Osteoblast (primary cell): ENCODE results near the gene SYT6. TPM values are rescaled to one million over a fixed set of nuclear protein-coding genes. Genes with fewer than 3 reads are reported as not detected.

ENCODE experiments used
- DNase-seq: peaks from one replicate; pipeline ENCODE4 v3.0.0; 2011; ENCODE audit warnings: low spot score, mixed read lengths; ENCODE audit not compliant: insufficient read length; ENCODE audit errors: missing footprints
- H2AFZ ChIP-seq: 2 replicates; pipeline ENCODE4 v1.6.0; 2011; ENCODE audit warnings: mild to moderate bottlenecking, low read length
- H3K27ac ChIP-seq: 2 replicates; pipeline ENCODE4 v1.5.1; 2011; ENCODE audit warnings: mild to moderate bottlenecking, low read depth, low read length, moderate library complexity
- H3K27me3 ChIP-seq: 2 replicates; pipeline ENCODE4 v1.6.0; 2012; ENCODE audit warnings: mild to moderate bottlenecking, control low read depth, inconsistent platforms, low read length, moderate library complexity; ENCODE audit not compliant: insufficient read depth
- H3K36me3 ChIP-seq: 2 replicates; pipeline ENCODE4 v1.5.1; 2011; ENCODE audit warnings: mild to moderate bottlenecking, low read length, control low read depth, moderate library complexity; ENCODE audit not compliant: insufficient read depth
- H3K4me1 ChIP-seq: 2 replicates; pipeline ENCODE4 v1.5.1; 2011; ENCODE audit warnings: mild to moderate bottlenecking, low read length, control low read depth, moderate library complexity; ENCODE audit not compliant: insufficient read depth
- H3K4me2 ChIP-seq: 2 replicates; pipeline ENCODE4 v1.6.0; 2011; ENCODE audit warnings: mild to moderate bottlenecking, low read length; ENCODE audit not compliant: insufficient read depth
- H3K4me3 ChIP-seq: fragments of 200-600 bp; sonication (generic); 3 replicates; pipeline ENCODE4 v1.5.1; 2012; ENCODE audit warnings: mild to moderate bottlenecking, low read length, inconsistent platforms; ENCODE audit not compliant: insufficient read depth
- H3K79me2 ChIP-seq: 2 replicates; pipeline ENCODE4 v1.6.0; 2012; ENCODE audit warnings: mild to moderate bottlenecking, low read length, control low read depth, inconsistent platforms; ENCODE audit not compliant: insufficient read depth
- H3K9me3 ChIP-seq: 2 replicates; pipeline ENCODE4 v1.5.1; 2011; ENCODE audit warnings: low read depth, low read length, control low read depth
- H4K20me1 ChIP-seq: 2 replicates; pipeline ENCODE4 v1.6.0; 2012; ENCODE audit warnings: mild to moderate bottlenecking, low read length, control low read depth; ENCODE audit not compliant: insufficient read depth
- CTCF ChIP-seq: IDR thresholded peaks from 2 replicates; pipeline ENCODE4 v1.5.1; 2011; ENCODE audit warnings: mild to moderate bottlenecking, low read depth, low read length, moderate library complexity; ENCODE audit errors: extremely low read depth
- total RNA-seq: library from RNA; depleted of rRNA; stranded (reverse); fragments of >200 nt; gene quantifications from 2 replicates; pipeline ENCODE4 v1.2.3, GENCODE V29; 2012

The SYT6 gene
- total RNA-seq, 1 donor = 0.36 TPM

GRCh38 chr1:114080511-114081436 lies 72.9 kb downstream of the SYT6 start:
- H3K27ac ChIP-seq = no peak overlapping the region
- no peak for TF ChIP-seq CTCF
- no peaks in the 10 kb centered on the region for H3K4me1 ChIP-seq
- no peaks in the 10 kb centered on the region for H3K9me3 ChIP-seq
- no peaks in the 10 kb centered on the region for H4K20me1 ChIP-seq
- H3K79me2 ChIP-seq = no peaks in the 10 kb centered on the region
- no peak overlapping the region for H3K4me3 ChIP-seq
- H3K36me3 ChIP-seq = no peaks in the 10 kb centered on the region
- peaks cover 14% of the 10 kb centered on the region for H3K27me3 ChIP-seq
- no peak overlapping the region for H3K4me2 ChIP-seq
- H2AFZ ChIP-seq = no peak overlapping the region
- DNase-seq = no peak

- no peaks in the 10 kb centered on the region for H3K9me3 ChIP-seq
- H3K4me3 ChIP-seq = no peak overlapping the region
- H2AFZ ChIP-seq = no peak overlapping the region
- no peaks in the 10 kb centered on the region for H3K4me1 ChIP-seq
- H3K27me3 ChIP-seq = peaks cover 19% of the 10 kb centered on the region
- no peaks in the 10 kb centered on the region for H3K79me2 ChIP-seq
- no peaks in the 10 kb centered on the region for H4K20me1 ChIP-seq
- peak; percentile 68 for DNase-seq
- H3K4me2 ChIP-seq = no peak overlapping the region
- no peaks in the 10 kb centered on the region for H3K36me3 ChIP-seq
- no peak overlapping the region for H3K27ac ChIP-seq
- no peak for TF ChIP-seq CTCF
Observed at GRCh38 chr1:114079596-114080190, 74.0 kb downstream of the SYT6 start.

GRCh38 chr1:114078116-114078515 lies 75.6 kb downstream of the SYT6 start:
- no peak overlapping the region for H3K4me3 ChIP-seq
- H2AFZ ChIP-seq = no peak overlapping the region
- H3K4me1 ChIP-seq = no peaks in the 10 kb centered on the region
- DNase-seq = no peak
- H3K4me2 ChIP-seq = no peak overlapping the region
- H3K79me2 ChIP-seq = no peaks in the 10 kb centered on the region
- no peaks in the 10 kb centered on the region for H3K36me3 ChIP-seq
- H3K9me3 ChIP-seq = no peaks in the 10 kb centered on the region
- H3K27me3 ChIP-seq = peaks cover 19% of the 10 kb centered on the region
- TF ChIP-seq CTCF = no peak
- H3K27ac ChIP-seq = no peak overlapping the region
- no peaks in the 10 kb centered on the region for H4K20me1 ChIP-seq

GRCh38 chr1:114077188-114077587 lies 76.5 kb downstream of the SYT6 start:
- Histone ChIP-seq H3K79me2 (no peaks in the 10 kb centered on the region), H3K27ac (no peak overlapping the region), H4K20me1 (no peaks in the 10 kb centered on the region), H3K4me1 (no peaks in the 10 kb centered on the region), H3K36me3 (no peaks in the 10 kb centered on the region), H3K9me3 (peaks cover 5% of the 10 kb centered on the region), H3K4me3 (no peak overlapping the region), H2AFZ (no peak overlapping the region), H3K4me2 (no peak overlapping the region), H3K27me3 (peaks cover 19% of the 10 kb centered on the region)
- no peak for TF ChIP-seq CTCF
- DNase-seq = no peak
